Left ventricle myocardium inferior (tissue), 1 donor: ENCODE measurements around the gene PKN2. TPM values are rescaled to one million over a fixed set of nuclear protein-coding genes. Genes with fewer than 3 reads are reported as not detected.

Experiments used
- DNase-seq: peaks from one replicate; pipeline ENCODE4 v3.0.0-alpha.2; 2020
- H3K27ac ChIP-seq: fragments of 200-600 bp; replicated peaks from 2 replicates; pipeline ENCODE4 v1.8.0; 2021
- H3K27me3 ChIP-seq: fragments of 200-600 bp; 2 replicates; pipeline ENCODE4 v1.8.0; 2021; ENCODE audit warnings: low read depth
- H3K36me3 ChIP-seq: fragments of 200-600 bp; 2 replicates; pipeline ENCODE4 v1.8.0; 2021
- H3K4me1 ChIP-seq: fragments of 200-600 bp; 2 replicates; pipeline ENCODE4 v1.8.0; 2021
- H3K4me3 ChIP-seq: fragments of 200-600 bp; 2 replicates; pipeline ENCODE4 v1.8.0; 2021; ENCODE audit warnings: mild to moderate bottlenecking, moderate library complexity
- H3K9me3 ChIP-seq: fragments of 200-600 bp; replicated peaks from 2 replicates; pipeline ENCODE4 v1.8.0; 2021
- intact Hi-C: fragments of 100-400 bp; cut with micrococcal nuclease; formaldehyde crosslinking; loops from one replicate; pipeline ENCODE4 v1.11.0; 2022
- total RNA-seq: library from RNA; stranded (reverse); fragmentation: NEBNext Ultra II Directional; extraction: Animal tissue kit (Norgen Biotek cat#: 25700); gene quantifications from one replicate; pipeline ENCODE4 v1.2.1, GENCODE V29; 2021
- TF ChIP-seq, protein P1 (sequence below): fragments of 200-600 bp; IDR thresholded peaks from 2 replicates; pipeline ENCODE4 v1.8.0; 2021; ENCODE audit warnings: antibody characterized with exemption, mild to moderate bottlenecking, borderline replicate concordance
- donor health status: DM: no; HTN: yes; CAD: no; lungs with severe emphysema.

The PKN2 gene
- total RNA-seq, 1 donor from 2014 or later = 28.2 TPM

GRCh38 chr1:88753506-88753905, 69.4 kb downstream of the PKN2 start:
- H3K4me1 ChIP-seq = no peaks in the 10 kb centered on the region

GRCh38 chr1:88763649-88764406, 79.8 kb downstream of the PKN2 start:
- no peak for DNase-seq
- H3K9me3 ChIP-seq = no peaks in the 10 kb centered on the region
- H3K4me3 ChIP-seq = no peak overlapping the region
- TF ChIP-seq, protein P1, sequence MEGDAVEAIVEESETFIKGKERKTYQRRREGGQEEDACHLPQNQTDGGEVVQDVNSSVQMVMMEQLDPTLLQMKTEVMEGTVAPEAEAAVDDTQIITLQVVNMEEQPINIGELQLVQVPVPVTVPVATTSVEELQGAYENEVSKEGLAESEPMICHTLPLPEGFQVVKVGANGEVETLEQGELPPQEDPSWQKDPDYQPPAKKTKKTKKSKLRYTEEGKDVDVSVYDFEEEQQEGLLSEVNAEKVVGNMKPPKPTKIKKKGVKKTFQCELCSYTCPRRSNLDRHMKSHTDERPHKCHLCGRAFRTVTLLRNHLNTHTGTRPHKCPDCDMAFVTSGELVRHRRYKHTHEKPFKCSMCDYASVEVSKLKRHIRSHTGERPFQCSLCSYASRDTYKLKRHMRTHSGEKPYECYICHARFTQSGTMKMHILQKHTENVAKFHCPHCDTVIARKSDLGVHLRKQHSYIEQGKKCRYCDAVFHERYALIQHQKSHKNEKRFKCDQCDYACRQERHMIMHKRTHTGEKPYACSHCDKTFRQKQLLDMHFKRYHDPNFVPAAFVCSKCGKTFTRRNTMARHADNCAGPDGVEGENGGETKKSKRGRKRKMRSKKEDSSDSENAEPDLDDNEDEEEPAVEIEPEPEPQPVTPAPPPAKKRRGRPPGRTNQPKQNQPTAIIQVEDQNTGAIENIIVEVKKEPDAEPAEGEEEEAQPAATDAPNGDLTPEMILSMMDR = no peak
- no peaks in the 10 kb centered on the region for H3K4me1 ChIP-seq
- H3K27me3 ChIP-seq = no peaks in the 10 kb centered on the region
- intact Hi-C loops = no loop called here
- peaks cover 6% of the 10 kb centered on the region for H3K36me3 ChIP-seq
- no peak overlapping the region for H3K27ac ChIP-seq

More at GRCh38 chr1:88753506-88753905, 69.4 kb downstream of the PKN2 start:
- H3K36me3 ChIP-seq = peaks cover 9% of the 10 kb centered on the region
- no peaks in the 10 kb centered on the region for H3K27me3 ChIP-seq
- no peaks in the 10 kb centered on the region for H3K9me3 ChIP-seq
- H3K27ac ChIP-seq = no peak overlapping the region
- H3K4me3 ChIP-seq = no peak overlapping the region
- TF ChIP-seq, protein P1 = no peak
- DNase-seq = no peak
- intact Hi-C loops = no loop called here

DNA sequence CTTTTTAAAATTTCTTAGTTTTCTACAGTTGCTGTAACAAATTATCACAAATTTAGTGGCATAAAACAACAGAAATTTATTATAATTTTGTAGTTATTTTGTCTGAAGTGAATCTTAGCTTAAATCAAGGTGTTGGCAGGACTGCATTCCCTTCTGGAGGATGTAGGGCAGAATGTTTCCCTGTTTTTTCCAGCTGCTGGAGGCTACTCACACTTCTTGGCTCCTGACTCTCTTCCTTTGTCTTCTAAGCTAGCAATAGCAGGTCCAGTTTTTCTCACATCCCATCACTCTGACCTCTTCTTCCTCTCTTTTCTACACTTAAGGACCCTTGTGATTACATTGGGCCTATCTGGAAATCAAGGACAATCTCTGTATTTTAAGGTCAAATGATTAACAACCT, 84.1 kb downstream of the PKN2 start:
- intact Hi-C loops = no loop called here
- Histone ChIP-seq H3K27ac (no peak overlapping the region), H3K4me3 (no peak overlapping the region), H3K27me3 (no peaks in the 10 kb centered on the region), H3K9me3 (no peaks in the 10 kb centered on the region), H3K36me3 (peaks cover 23% of the 10 kb centered on the region), H3K4me1 (no peaks in the 10 kb centered on the region)
- TF ChIP-seq, protein P1 = no peak
- no peak for DNase-seq

GRCh38 chr1:88768816-88769215, 84.7 kb downstream of the PKN2 start:
- Histone ChIP-seq H3K27me3 (no peaks in the 10 kb centered on the region), H3K4me3 (no peak overlapping the region), H3K36me3 (peaks cover 29% of the 10 kb centered on the region), H3K4me1 (no peaks in the 10 kb centered on the region), H3K27ac (no peak overlapping the region), H3K9me3 (no peaks in the 10 kb centered on the region)
- DNase-seq = no peak
- TF ChIP-seq, protein P1 = no peak
- intact Hi-C loops = no loop called here

DNA sequence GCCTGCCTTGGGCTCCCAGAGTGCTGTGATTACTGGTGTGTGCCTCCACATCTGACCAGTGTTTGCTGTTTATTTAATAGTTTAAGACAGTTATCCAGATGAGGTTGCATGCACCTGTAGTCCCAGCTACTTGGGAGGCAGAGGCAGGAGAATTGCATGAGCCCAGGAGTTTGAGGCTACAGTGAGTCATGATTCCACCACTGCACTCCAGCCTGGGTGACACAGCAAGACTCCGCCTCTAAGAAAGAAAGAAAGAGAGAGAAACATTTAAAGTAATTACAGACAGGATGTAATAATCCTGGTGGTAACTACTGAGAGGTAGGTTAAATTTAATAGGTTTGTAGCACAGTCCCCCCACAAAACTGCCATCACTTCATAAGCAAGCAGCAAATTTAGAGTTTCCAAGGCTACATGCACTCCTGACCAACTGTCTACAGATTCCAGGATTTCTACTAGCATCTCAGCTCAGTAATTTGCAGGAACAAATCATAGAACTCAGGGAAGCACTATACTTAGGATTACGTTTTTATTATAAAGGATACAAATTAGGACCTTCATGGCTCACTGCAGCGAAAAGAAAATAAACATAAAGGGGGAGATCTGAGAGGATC, 89.6 kb downstream of the PKN2 start:
- TF ChIP-seq, protein P1 = no peak
- intact Hi-C loops = no loop called here
- Histone ChIP-seq H3K27ac (no peak overlapping the region), H3K4me3 (no peak overlapping the region), H3K9me3 (no peaks in the 10 kb centered on the region), H3K36me3 (peaks cover 56% of the 10 kb centered on the region), H3K27me3 (no peaks in the 10 kb centered on the region), H3K4me1 (no peaks in the 10 kb centered on the region)
- no peak for DNase-seq
